K562 (cell line): ENCODE results near the gene RGS5. TPM values are rescaled to one million over a fixed set of nuclear protein-coding genes. Genes with fewer than 3 reads are reported as not detected.
"Not testable (repeated sequence)": the region's sequence is repeated elsewhere in the genome, so short reads cannot be mapped to it uniquely, and the experiment has no call there.

Experiments used
- ATAC-seq: fragments of 200-7000 bp; cut with Tn5 transposase; 3 replicates; pipeline ENCODE4 v1.9.1; 2020; ENCODE audit warnings: moderate library complexity
- BruUV-seq: library from RNA; stranded (reverse); fragments of 400-500 nt; replicated peaks from 2 replicates; lab custom pipeline; 2021; lab: Mats Ljungman, UMichigan
- CTCF ChIA-PET: fragments of 300-600 bp; formaldehyde crosslinking; extraction: SDS; loops from one replicate; lab custom pipeline; 2021; ENCODE audit warnings: low intra/inter-chr PET ratio; lab: Yijun Ruan, JAX
- POLR2A ChIA-PET: fragments of 300-600, 350-650 bp; sonication (Branson Sonifier 250); formaldehyde crosslinking; extraction: SDS; loops from one replicate; lab custom pipeline; 2021; ENCODE audit warnings: antibody characterized with exemption, inconsistent platforms; lab: Yijun Ruan, JAX
- DNase-seq, 4 experiments: peaks; one replicate each; pipeline versions ENCODE4 v3.0.0 to v3.0.0-alpha.2; 2011 to 2018; ENCODE audit warnings: low spot score in 3 of 4, mixed read lengths in 3 of 4; ENCODE audit errors: extremely low read depth in 1 of 4
- FAIRE-seq: peaks from 2 replicates; lab custom pipeline; 2011; peaks lifted over from hg19 to GRCh38; lab: Jason Lieb, UNC
- H2AFZ ChIP-seq: 2 replicates; pipeline ENCODE4 v1.6.0; 2011; ENCODE audit warnings: low read depth, low read length, control low read depth, inconsistent platforms
- H3K27ac ChIP-seq: fragments of 200-600 bp; 3 replicates; pipeline ENCODE4 v1.8.0; 2011; ENCODE audit warnings: low read depth, mild to moderate bottlenecking, control low read depth, inconsistent platforms, low read length, moderate library complexity, mixed read lengths; ENCODE audit errors: extremely low read depth
- H3K27me3 ChIP-seq, 2 experiments: fragments of 300-600 bp in 1 of 2; 2 replicates in 1 of 2; 3 replicates in 1 of 2; pipeline versions ENCODE4 v1.6.0 to v1.8.0; 2011; ENCODE audit warnings: inconsistent platforms in 2 of 2, low read length in 2 of 2, mild to moderate bottlenecking in 1 of 2, mixed read lengths in 1 of 2, moderate library complexity in 1 of 2; ENCODE audit not compliant: control insufficient read depth in 2 of 2, insufficient read depth in 2 of 2
- H3K36me3 ChIP-seq: fragments of 300-600 bp; 3 replicates; pipeline ENCODE4 v1.8.0; 2011; ENCODE audit warnings: mild to moderate bottlenecking, low read length, inconsistent platforms; ENCODE audit not compliant: control insufficient read depth, insufficient read depth
- H3K4me1 ChIP-seq, 2 experiments: fragments of 200-600 bp in 1 of 2; replicated peaks in 1 of 2; 2 replicates in 1 of 2; 3 replicates in 1 of 2; pipeline versions ENCODE4 v1.5.1 to v1.8.0; 2011; ENCODE audit warnings: inconsistent platforms in 2 of 2, low read length in 2 of 2, mild to moderate bottlenecking in 1 of 2, mixed read lengths in 1 of 2, moderate library complexity in 1 of 2; ENCODE audit not compliant: control insufficient read depth in 2 of 2, insufficient read depth in 2 of 2
- H3K4me2 ChIP-seq: 2 replicates; pipeline ENCODE4 v1.6.1; 2011; ENCODE audit warnings: low read length, control low read depth, inconsistent platforms, mixed read lengths; ENCODE audit not compliant: insufficient read depth
- H3K4me3 ChIP-seq: fragments of 200-600 bp; sonication (generic), shearing (Covaris generic); 2 replicates; pipeline ENCODE4 v1.5.1; 2016; ENCODE audit warnings: control low read depth, inconsistent platforms
- H3K79me2 ChIP-seq: fragments of 200-600 bp; 3 replicates; pipeline ENCODE4 v1.8.0; 2011; ENCODE audit warnings: low read length, inconsistent platforms; ENCODE audit not compliant: control insufficient read depth, insufficient read depth
- H3K9ac ChIP-seq, 2 experiments: 2 replicates each; pipeline versions ENCODE4 v1.6.0 to v1.6.1; 2011; ENCODE audit warnings: low read depth in 2 of 2, low read length in 2 of 2, control low read depth in 1 of 2, inconsistent platforms in 1 of 2, mild to moderate bottlenecking in 1 of 2, mixed read lengths in 1 of 2; ENCODE audit not compliant: insufficient read depth in 1 of 2
- H3K9me1 ChIP-seq: one replicate; pipeline ENCODE4 v1.6.0; 2011; ENCODE audit warnings: inconsistent platforms, mild to moderate bottlenecking, low read length, moderate library complexity; ENCODE audit not compliant: control insufficient read depth, insufficient read depth
- H3K9me3 ChIP-seq: replicated peaks from 2 replicates; pipeline ENCODE4 v1.5.1; 2011; ENCODE audit warnings: low read depth, low read length, inconsistent platforms; ENCODE audit not compliant: control insufficient read depth, insufficient read depth
- H4K20me1 ChIP-seq: replicated peaks from 2 replicates; pipeline ENCODE4 v1.6.1; 2011; ENCODE audit warnings: low read length, inconsistent platforms, mixed read lengths; ENCODE audit not compliant: control insufficient read depth, insufficient read depth
- PHB2 ChIP-seq: fragments of 450-650 bp; IDR thresholded peaks from 2 replicates; pipeline ENCODE4 v1.6.1; 2017; ENCODE audit warnings: low read depth
- PREB ChIP-seq: sonication (generic); formaldehyde crosslinking; IDR thresholded peaks from 2 replicates; pipeline ENCODE4 v1.8.1; 2023; ENCODE audit warnings: mild to moderate bottlenecking, missing genetic modification reagents
- SMAD3 ChIP-seq: fragments of 450-650 bp; formaldehyde crosslinking; conservative IDR thresholded peaks from 2 replicates; pipeline ENCODE4 v1.4.0; 2020; ENCODE audit warnings: mild to moderate bottlenecking
- ZNF507 ChIP-seq: conservative IDR thresholded peaks from 2 replicates; pipeline ENCODE4 v1.6.1; 2017; ENCODE audit warnings: missing genetic modification characterization, missing compliant biosample characterization
- ZNF561 ChIP-seq: fragments of 450-650 bp; formaldehyde crosslinking; conservative IDR thresholded peaks from 2 replicates; pipeline ENCODE4 v1.4.0; 2020; ENCODE audit warnings: mild to moderate bottlenecking, moderate library complexity
- ZNF586 ChIP-seq: fragments of 450-650 bp; formaldehyde crosslinking; conservative IDR thresholded peaks from 2 replicates; pipeline ENCODE4 v1.4.0; 2020; ENCODE audit warnings: mild to moderate bottlenecking, moderate library complexity
- ZNF592 ChIP-seq: fragments of 450-650 bp; IDR thresholded peaks from 2 replicates; pipeline ENCODE4 v1.6.1; 2017; ENCODE audit warnings: antibody characterized with exemption, mild to moderate bottlenecking
- WGBS: fragments of 100-300 bp; shearing (Covaris generic); methylation state at CpG from one replicate; pipeline ENCODE4 v1.1.6; 2016; ENCODE audit warnings: low coverage, mixed read lengths; ENCODE audit not compliant: insufficient coverage; ENCODE audit errors: missing lambda C conversion rate; 5-methylcytosine and 5-hydroxymethylcytosine counted together
- in situ Hi-C: fragments of 300-500 bp; cut with MboI; formaldehyde crosslinking; loops from 4 replicates; pipeline ENCODE4 v1.15.0; 2018; ENCODE audit warnings: inconsistent platforms, mixed read lengths
- intact Hi-C: fragments of 100-400 bp; cut with micrococcal nuclease; formaldehyde crosslinking; loops from 2 replicates; pipeline ENCODE4 v1.14.2; 2022
- polyA plus RNA-seq, 8 experiments: library from polyadenylated mRNA; depleted of rRNA in 4 of 8; stranded (reverse) in 5 of 8; unstranded in 3 of 8; fragments of >200 nt; fragmentation: Nextera tagmentation in 2 of 8; fragmentation: Illumina TruSeq in 1 of 8; extraction: Ambion mirVana in 2 of 8; extraction: Trizol in 1 of 8; gene quantifications; 2 replicates each; pipeline versions ENCODE4 v1.2.1 to v1.2.3, GENCODE V29; 2011 to 2014; ENCODE audit warnings: inconsistent platforms in 1 of 8, missing spikeins in 1 of 8
- total RNA-seq, 7 experiments: library from RNA; depleted of rRNA in 6 of 7; stranded (reverse); fragments of >200 nt in 6 of 7; fragmentation: Illumina TruSeq in 2 of 7; extraction: Trizol in 2 of 7; gene quantifications; 2 replicates each; pipeline versions ENCODE4 v1.2.1 to v1.2.3, GENCODE V29; 2011 to 2021; ENCODE audit warnings: low replicate concordance in 1 of 7

Gene RGS5
- total and polyA plus RNA-seq, 9 of the 15 experiments (the other 6 are each of a cell fraction or from before 2014, with no cell fraction given): 0.71 to 5.3 (median 2.4) TPM

DNA sequence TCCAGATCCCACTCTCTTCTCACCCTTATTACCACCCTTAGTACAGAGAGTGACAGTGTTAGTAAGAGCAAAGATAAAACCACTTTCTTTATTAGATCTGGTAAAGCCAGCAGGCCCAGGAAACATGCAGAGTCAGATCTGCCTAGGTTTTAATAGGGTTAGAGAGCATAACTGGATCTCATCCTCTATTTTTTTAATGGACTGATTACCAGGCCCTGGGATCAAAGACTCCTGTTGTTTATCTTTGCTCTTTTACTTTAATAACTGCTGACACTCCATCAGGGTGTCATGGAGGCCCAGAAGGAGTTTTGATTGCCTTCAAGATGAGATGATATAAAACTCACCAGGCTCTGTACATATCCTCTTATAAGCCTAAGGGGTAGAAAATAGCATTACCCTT is 45.3 kb upstream of the RGS5 start (continued):
- TF ChIP-seq ZNF592 (no peak), ZNF586 (no peak), PREB (CRISPR knock-in tag) (no peak), ZNF561 (CRISPR knock-in tag) (no peak), PHB2 (no peak), SMAD3 (CRISPR knock-in tag) (no peak), ZNF507 (tag) (no peak)

DNA sequence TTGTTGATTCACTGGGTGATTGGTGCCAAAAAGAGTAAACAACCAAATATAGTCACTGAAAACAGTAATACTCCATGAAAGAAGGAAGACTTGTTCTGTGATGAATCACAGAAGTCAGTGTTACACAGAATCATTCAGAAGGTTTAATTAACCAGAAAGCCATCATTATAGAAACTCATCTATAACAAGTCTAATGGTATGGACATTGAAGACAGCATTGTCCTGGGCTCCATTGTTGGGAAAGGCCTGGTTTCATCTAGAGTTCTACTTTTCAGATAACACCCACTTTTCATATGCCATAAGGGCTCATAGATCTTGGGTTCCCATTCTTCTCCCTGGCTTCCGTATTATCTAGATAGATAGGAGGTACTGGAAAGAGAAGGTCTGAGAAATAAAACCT is 41.9 kb upstream of the RGS5 start:
- ATAC-seq, H3K4me3 ChIP-seq, intact Hi-C loops, DNase-seq, H3K4me1 ChIP-seq, POLR2A ChIA-PET, CTCF ChIA-PET, BruUV-seq, H3K4me2 ChIP-seq, H4K20me1 ChIP-seq, H3K79me2 ChIP-seq, FAIRE-seq, H3K9me3 ChIP-seq, H3K9ac ChIP-seq, in situ Hi-C loops, H3K27ac ChIP-seq, H3K9me1 ChIP-seq, H3K27me3 ChIP-seq, H2AFZ ChIP-seq, H3K36me3 ChIP-seq: not testable (repeated sequence)
- 0% methylated on average over 1 of the region's 1 CpG for WGBS
